Upper lobe of left lung (tissue), 6 donors: Measurements from ENCODE around the gene MRGPRD. TPM values are rescaled to one million over a fixed set of nuclear protein-coding genes. Genes with fewer than 3 reads are reported as not detected.

Source experiments
- ATAC-seq, 2 donors: fragments of 200-7000 bp; cut with Tn5 transposase; one replicate each; pipeline ENCODE4 v1.9.1; 2022; ENCODE audit warnings: mild to moderate bottlenecking in 2 of 2, moderate library complexity in 2 of 2; ENCODE audit not compliant: low FRiP score in 2 of 2
- DNase-seq, 2 donors: peaks; one replicate each; pipeline ENCODE4 v3.0.0-alpha.2; 2019 to 2020
- H3K27ac ChIP-seq, 4 donors: fragments of 200-600 bp; sonication (generic); one replicate each; pipeline ENCODE4 v1.5.1; 2016 to 2019
- H3K27me3 ChIP-seq, 4 donors: fragments of 200-600 bp; sonication (generic); one replicate each; pipeline ENCODE4 v1.5.1; 2017 to 2019
- H3K36me3 ChIP-seq, 4 donors: fragments of 200-600 bp; sonication (generic); one replicate each; pipeline ENCODE4 v1.5.1; 2016 to 2019
- H3K4me1 ChIP-seq, 4 donors: fragments of 200-600 bp; sonication (generic); one replicate each; pipeline ENCODE4 v1.5.1; 2018 to 2019
- H3K4me3 ChIP-seq, 4 donors: fragments of 200-600 bp; sonication (generic); one replicate each; pipeline ENCODE4 v1.5.1; 2017 to 2019; ENCODE audit warnings: mild to moderate bottlenecking in 2 of 4, moderate library complexity in 1 of 4
- H3K9me3 ChIP-seq, 4 donors: fragments of 200-600 bp; sonication (generic); one replicate each; pipeline ENCODE4 v1.5.1; 2018 to 2019
- CTCF ChIP-seq, 6 experiments: fragments of 450-650 bp in 4 of 6; fragments of 200-600 bp in 2 of 6; sonication (generic) in 2 of 6; IDR thresholded peaks; one replicate each; pipeline ENCODE4 v1.5.1; 2016 to 2019; ENCODE audit warnings: antibody characterized with exemption in 6 of 6
- EP300 ChIP-seq, 4 donors: sonication (generic); formaldehyde crosslinking; IDR thresholded peaks; one replicate each; pipeline ENCODE4 v1.5.1; 2017; ENCODE audit warnings: antibody characterized with exemption in 4 of 4, control low read depth in 2 of 4
- POLR2A ChIP-seq, 4 donors: fragments of 450-650 bp; IDR thresholded peaks; one replicate each; pipeline ENCODE4 v1.5.1; 2016 to 2017; ENCODE audit warnings: antibody characterized with exemption in 4 of 4, mild to moderate bottlenecking in 2 of 4
- POLR2AphosphoS5 ChIP-seq, 2 donors: sonication (generic); formaldehyde crosslinking; IDR thresholded peaks; one replicate each; pipeline ENCODE4 v1.5.1; 2017; ENCODE audit warnings: antibody characterized with exemption in 2 of 2
- WGBS, 2 donors: methylation state at CpG; one replicate each; pipeline ENCODE4 v1.1.5; 2017 to 2018; 5-methylcytosine and 5-hydroxymethylcytosine counted together
- total RNA-seq, 6 donors: library from RNA; depleted of rRNA in 4 of 6; stranded (reverse); fragments of >200 nt in 4 of 6; gene quantifications; one replicate each; pipeline versions ENCODE4 v1.1.0 to v1.2.1, GENCODE V29; 2016 to 2021
- donor health status: DM: no; HTN: no; CAD: no; lungs with moderate emphysema.
- donor health status: DM: no; HTN: yes; CAD: no; lungs with severe emphysema.

Gene MRGPRD
- total RNA-seq, 6 donors from 2014 or later, result not detected

- Histone ChIP-seq H3K4me1 (peaks cover 4 to 14% (median 9%) of the 10 kb centered on the region in 4 donors), H3K9me3 (no peaks in the 10 kb centered on the region), H3K27ac (no peak overlapping the region), H3K4me3 (no peak overlapping the region), H3K36me3 (no peaks in the 10 kb centered on the region), H3K27me3 (no peaks in the 10 kb centered on the region)
- WGBS, 2 donors, result 0 to 12% methylated on average over 3 to 11 of the region's 12 CpGs
- ATAC-seq, result no peak
- no peak for TF ChIP-seq EP300 (IDR thresholded peaks at IDR 0.05)
- TF ChIP-seq POLR2AphosphoS5 (IDR thresholded peaks at IDR 0.05), result no peak
- no peak for TF ChIP-seq CTCF (IDR thresholded peaks at IDR 0.05)
- no peak for TF ChIP-seq POLR2A (IDR thresholded peaks at IDR 0.05)
- peak in 1 of 2 donors; percentile 85 for DNase-seq
Measured at GRCh38 chr11:68956142-68956541, 24.6 kb downstream of the MRGPRD start.

- WGBS, 2 donors, result 15% methylated on average over 5 of the region's 5 CpGs; no CpG with 5 or more reads in 1 of the 2 donors
- ATAC-seq (peak in 1 of 2 donors; percentile 21), DNase-seq (no peak)
- Histone ChIP-seq H3K27me3 (no peaks in the 10 kb centered on the region), H3K27ac (no peak overlapping the region), H3K4me1 (peaks cover 4 to 14% (median 9%) of the 10 kb centered on the region in 4 donors), H3K36me3 (no peaks in the 10 kb centered on the region), H3K9me3 (no peaks in the 10 kb centered on the region), H3K4me3 (no peak overlapping the region)
- no peak for TF ChIP-seq CTCF (IDR thresholded peaks at IDR 0.05)
- TF ChIP-seq EP300 (IDR thresholded peaks at IDR 0.05), result no peak
- TF ChIP-seq POLR2AphosphoS5 (IDR thresholded peaks at IDR 0.05), result no peak
- TF ChIP-seq POLR2A (IDR thresholded peaks at IDR 0.05), result no peak
Measured at GRCh38 chr11:68955607-68955958, 25.2 kb downstream of the MRGPRD start.

- DNase-seq, result peak in 1 of 2 donors; percentile 63
- Histone ChIP-seq H3K4me3 (no peak overlapping the region), H3K9me3 (no peaks in the 10 kb centered on the region), H3K36me3 (no peaks in the 10 kb centered on the region), H3K4me1 (peaks cover 4 to 14% (median 9%) of the 10 kb centered on the region in 4 donors), H3K27me3 (no peaks in the 10 kb centered on the region), H3K27ac (no peak overlapping the region)
- TF ChIP-seq POLR2AphosphoS5 (IDR thresholded peaks at IDR 0.05) (no peak), POLR2A (IDR thresholded peaks at IDR 0.05) (no peak), EP300 (IDR thresholded peaks at IDR 0.05) (no peak), CTCF (IDR thresholded peaks at IDR 0.05) (no peak)
- 31 to 59% methylated on average over 6 to 30 of the region's 30 CpGs for WGBS, 2 donors
- peak in 1 of 2 donors; percentile 71 for ATAC-seq
Measured at GRCh38 chr11:68954836-68955606, 25.8 kb downstream of the MRGPRD start.

- ATAC-seq, result no peak
- no peak overlapping the region for H3K4me3 ChIP-seq
- TF ChIP-seq EP300 (IDR thresholded peaks at IDR 0.05) (no peak), POLR2AphosphoS5 (IDR thresholded peaks at IDR 0.05) (no peak), POLR2A (IDR thresholded peaks at IDR 0.05) (no peak)
- 78% methylated on average over 9 of the region's 9 CpGs; no CpG with 5 or more reads in 1 of the 2 donors for WGBS, 2 donors
- DNase-seq, result no peak
- no peak overlapping the region for H3K27ac ChIP-seq
- H3K27me3 ChIP-seq, result no peaks in the 10 kb centered on the region
- no peaks in the 10 kb centered on the region for H3K36me3 ChIP-seq
- no peaks in the 10 kb centered on the region for H3K9me3 ChIP-seq
- H3K4me1 ChIP-seq, result peaks cover 3 to 13% (median 8%) of the 10 kb centered on the region in 4 donors
Measured at GRCh38 chr11:68950762-68951161, 30.0 kb downstream of the MRGPRD start.

- H3K36me3 ChIP-seq, result no peaks in the 10 kb centered on the region
- no peak overlapping the region for H3K27ac ChIP-seq
- 72 to 80% methylated on average over 5 of the region's 5 CpGs for WGBS, 2 donors
- peaks cover 0 to 8% (median 4%) of the 10 kb centered on the region in 4 donors for H3K4me1 ChIP-seq
- DNase-seq (no peak), ATAC-seq (no peak)
- H3K9me3 ChIP-seq, result no peaks in the 10 kb centered on the region
- no peak overlapping the region for H3K4me3 ChIP-seq
- no peaks in the 10 kb centered on the region for H3K27me3 ChIP-seq
- no peak for TF ChIP-seq POLR2AphosphoS5 (IDR thresholded peaks at IDR 0.05)
- no peak for TF ChIP-seq EP300 (IDR thresholded peaks at IDR 0.05)
- no peak for TF ChIP-seq POLR2A (IDR thresholded peaks at IDR 0.05)
- TF ChIP-seq CTCF (IDR thresholded peaks at IDR 0.05), result no peak
Measured at GRCh38 chr11:68950270-68950669, 30.5 kb downstream of the MRGPRD start.
